GM18870 (cell line): ENCODE results near the gene KCTD21.
A peak's percentile ranks its signal among the peaks of the same experiment; 100 is the strongest.
"Not testable (repeated sequence)": the region's sequence is repeated elsewhere in the genome, so short reads cannot be mapped to it uniquely, and the experiment has no call there.

Experiments
- ATAC-seq: cut with Tn5 transposase; IDR thresholded peaks from one replicate; pipeline ENCODE4 v1.9.1; 2021; ENCODE audit warnings: moderate library complexity; ENCODE audit not compliant: unreplicated experiment

The KCTD21 gene, protein sequence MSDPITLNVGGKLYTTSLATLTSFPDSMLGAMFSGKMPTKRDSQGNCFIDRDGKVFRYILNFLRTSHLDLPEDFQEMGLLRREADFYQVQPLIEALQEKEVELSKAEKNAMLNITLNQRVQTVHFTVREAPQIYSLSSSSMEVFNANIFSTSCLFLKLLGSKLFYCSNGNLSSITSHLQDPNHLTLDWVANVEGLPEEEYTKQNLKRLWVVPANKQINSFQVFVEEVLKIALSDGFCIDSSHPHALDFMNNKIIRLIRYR

GRCh38 chr11:78188286-78189173, at the start of gene KCTD21, which contains the start of gene USP35:
KCTD21 (minus strand) TSS chr11:78188626; CDS start chr11:78174554, 14,072 bp downstream.
USP35 (plus strand) TSS chr11:78188919; CDS start chr11:78196246, 7,327 bp downstream.
- ATAC-seq: peak; percentile 90

DNA sequence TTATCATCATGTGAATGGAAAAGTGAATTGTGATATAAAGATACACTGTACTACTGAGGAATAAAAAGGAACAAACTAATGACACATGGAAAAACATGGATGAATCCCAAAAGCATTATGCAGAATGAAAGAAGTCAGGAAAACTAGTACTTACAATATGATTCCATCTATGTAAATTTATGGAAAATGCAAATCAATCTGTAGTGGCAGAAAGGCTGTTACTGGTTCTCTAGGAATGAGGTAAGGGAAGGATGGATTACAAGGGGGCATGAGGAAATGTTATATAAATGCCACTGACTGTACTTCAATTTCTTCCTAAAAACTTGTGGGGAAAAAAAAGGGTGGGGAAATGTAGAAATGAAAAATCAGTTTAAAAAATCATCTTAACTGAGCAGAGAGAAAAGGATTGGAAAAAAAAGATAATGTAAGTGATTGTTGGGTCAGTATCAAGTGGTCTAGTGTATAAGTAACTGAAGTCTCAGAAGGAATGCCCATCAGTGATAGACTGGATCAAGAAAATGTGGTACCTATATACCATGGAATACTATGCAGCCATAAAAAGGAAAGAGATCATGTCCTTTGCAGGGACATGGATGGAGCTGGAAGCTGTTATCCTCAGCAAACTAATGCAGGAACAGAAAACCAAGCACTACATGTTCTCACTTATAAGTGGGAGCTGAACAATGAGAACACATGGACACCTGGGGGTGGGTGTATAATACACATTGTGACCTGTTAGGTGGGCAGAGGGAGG, 49.0 kb upstream of the KCTD21 start:
- ATAC-seq: no peak

- ATAC-seq: no peak
Measured at GRCh38 chr11:78234006-78234405, 45.6 kb upstream of the KCTD21 start.

GRCh38 chr11:78233046-78233445, 44.6 kb upstream of the KCTD21 start:
- ATAC-seq: not testable (repeated sequence)

- ATAC-seq: no peak
Measured at GRCh38 chr11:78231962-78232501, 43.6 kb upstream of the KCTD21 start.

GRCh38 chr11:78230161-78230877, 41.9 kb upstream of the KCTD21 start:
- ATAC-seq: no peak

GRCh38 chr11:78229106-78229505, 40.7 kb upstream of the KCTD21 start:
- ATAC-seq: no peak

DNA sequence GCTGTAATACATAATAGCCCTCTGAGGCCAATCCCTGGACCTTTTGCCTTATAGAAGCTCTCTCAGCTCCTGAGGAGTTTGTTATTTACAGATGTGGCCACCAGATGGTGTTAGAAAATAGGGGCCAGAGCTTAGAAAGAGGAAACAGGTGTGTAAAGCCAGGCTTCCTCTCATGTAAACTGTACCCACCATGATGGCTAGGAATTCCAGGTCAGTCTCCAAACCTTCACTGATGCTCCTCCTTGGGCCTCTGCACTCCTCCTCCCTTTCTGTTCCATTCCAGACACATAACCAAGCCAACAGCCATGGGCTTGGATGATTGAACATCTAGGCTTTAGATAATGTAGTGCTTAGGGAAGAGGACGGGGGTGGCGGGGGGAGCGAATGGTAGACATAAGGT, 40.0 kb upstream of the KCTD21 start:
- ATAC-seq: peak; percentile 51

GRCh38 chr11:78227921-78228320, 39.5 kb upstream of the KCTD21 start:
- no peak for ATAC-seq

DNA sequence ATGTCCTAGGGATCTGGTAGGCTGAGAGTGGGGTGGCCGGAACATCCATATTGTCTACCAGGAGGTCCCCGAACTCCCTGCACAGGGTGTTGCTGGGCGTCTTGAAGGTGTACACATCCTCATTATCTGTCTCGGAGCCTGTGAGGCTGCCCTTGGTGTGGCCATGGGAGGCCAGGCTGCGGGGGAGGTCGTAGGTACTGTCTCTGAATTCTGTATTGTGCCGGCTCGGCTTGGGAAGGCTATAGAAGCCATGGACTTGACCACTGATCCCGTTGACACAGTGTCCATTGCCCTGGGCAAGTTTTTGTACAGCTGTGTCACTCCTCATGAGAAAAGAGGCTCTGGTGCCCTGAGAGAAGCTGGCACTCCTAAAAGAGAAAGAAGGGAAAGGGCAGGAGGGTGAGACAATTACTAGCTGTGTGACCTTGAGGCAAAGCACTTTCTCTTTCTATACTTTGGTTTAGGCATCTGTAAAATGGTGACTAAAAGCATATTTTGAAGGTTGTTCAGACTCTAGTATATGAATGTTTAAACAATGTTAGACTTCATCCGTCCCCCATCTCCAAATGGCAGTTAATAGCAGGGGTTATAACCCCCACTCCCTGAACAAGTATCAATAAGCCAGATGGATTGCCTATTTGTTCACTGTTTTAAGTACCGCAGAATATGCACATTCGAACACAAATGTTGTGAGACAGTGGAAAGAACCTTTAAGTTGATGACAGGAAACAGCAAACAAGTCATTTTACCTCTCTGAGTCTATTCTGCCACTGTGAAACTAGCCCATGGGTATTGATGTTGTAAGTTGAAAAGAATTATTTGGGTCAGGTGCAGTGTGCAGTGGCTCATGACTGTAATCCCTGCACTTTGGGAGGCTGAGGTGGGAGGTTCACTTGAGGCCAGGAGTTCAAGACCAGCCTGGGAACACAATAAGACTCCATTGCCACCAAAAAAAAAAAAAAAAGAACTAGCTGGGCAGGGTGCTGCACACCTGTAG, 38.6 kb upstream of the KCTD21 start:
- ATAC-seq: no peak

- ATAC-seq: no peak
Measured at GRCh38 chr11:78224906-78225420, 36.5 kb upstream of the KCTD21 start.

DNA sequence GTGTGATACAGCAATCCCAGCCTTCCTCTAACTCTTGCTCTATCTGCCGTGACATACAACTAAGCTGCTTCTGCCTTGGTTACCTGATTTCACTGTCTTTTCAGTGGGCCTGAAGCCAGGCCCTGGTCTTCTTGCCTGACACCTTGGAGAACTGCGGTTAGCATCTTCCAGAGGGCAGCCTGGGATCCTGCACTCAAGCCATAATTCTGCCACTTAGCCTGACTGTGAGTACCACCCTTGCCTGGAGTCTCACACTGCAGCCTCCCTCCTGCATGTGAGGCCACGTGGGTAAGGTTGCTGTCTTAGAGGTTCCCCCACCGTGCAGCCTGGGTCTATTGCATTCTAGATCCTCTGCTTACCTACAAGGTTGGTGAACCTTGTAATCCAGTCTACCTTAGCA, 36.1 kb upstream of the KCTD21 start:
- no peak for ATAC-seq

- peak; percentile 45 for ATAC-seq
Measured at GRCh38 chr11:78223320-78223954, 35.0 kb upstream of the KCTD21 start.

DNA sequence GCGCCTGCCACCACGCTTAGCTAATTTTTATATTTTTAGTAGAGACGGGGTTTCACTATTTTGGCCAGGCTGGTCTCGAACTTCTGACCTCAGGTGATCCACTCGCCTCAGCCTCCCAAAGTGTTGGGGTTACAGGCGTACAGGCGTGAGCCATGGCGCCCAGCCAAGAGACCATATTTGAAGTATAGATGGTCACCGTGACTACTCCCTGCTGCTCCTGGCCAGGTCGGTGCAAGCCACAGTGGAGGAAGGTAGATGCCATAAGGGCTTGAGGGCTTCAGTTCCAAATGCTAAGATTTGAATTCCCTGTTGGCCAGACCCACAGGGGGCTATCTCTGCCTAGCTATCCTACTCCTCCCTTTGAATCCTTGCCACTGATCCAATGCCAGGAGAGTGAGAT, 34.3 kb upstream of the KCTD21 start:
- not testable (repeated sequence) for ATAC-seq

- ATAC-seq: no peak
Measured at GRCh38 chr11:78221396-78222315, 33.2 kb upstream of the KCTD21 start.

- ATAC-seq: no peak
Measured at GRCh38 chr11:78220218-78221157, 32.1 kb upstream of the KCTD21 start.
